ENCODE results near the gene NAALADL2. TPM values are rescaled to one million over a fixed set of nuclear protein-coding genes. Genes with fewer than 3 reads are reported as not detected.
"Not testable (repeated sequence)": the region's sequence is repeated elsewhere in the genome, so short reads cannot be mapped to it uniquely, and the experiment has no call there.

NAALADL2 gene
- total RNA-seq, 1 donor from 2014 or later: 2.9 TPM

GRCh38 chr3:175161291-175161690, 302.2 kb downstream of the NAALADL2 start:
- TF ChIP-seq, protein P1, sequence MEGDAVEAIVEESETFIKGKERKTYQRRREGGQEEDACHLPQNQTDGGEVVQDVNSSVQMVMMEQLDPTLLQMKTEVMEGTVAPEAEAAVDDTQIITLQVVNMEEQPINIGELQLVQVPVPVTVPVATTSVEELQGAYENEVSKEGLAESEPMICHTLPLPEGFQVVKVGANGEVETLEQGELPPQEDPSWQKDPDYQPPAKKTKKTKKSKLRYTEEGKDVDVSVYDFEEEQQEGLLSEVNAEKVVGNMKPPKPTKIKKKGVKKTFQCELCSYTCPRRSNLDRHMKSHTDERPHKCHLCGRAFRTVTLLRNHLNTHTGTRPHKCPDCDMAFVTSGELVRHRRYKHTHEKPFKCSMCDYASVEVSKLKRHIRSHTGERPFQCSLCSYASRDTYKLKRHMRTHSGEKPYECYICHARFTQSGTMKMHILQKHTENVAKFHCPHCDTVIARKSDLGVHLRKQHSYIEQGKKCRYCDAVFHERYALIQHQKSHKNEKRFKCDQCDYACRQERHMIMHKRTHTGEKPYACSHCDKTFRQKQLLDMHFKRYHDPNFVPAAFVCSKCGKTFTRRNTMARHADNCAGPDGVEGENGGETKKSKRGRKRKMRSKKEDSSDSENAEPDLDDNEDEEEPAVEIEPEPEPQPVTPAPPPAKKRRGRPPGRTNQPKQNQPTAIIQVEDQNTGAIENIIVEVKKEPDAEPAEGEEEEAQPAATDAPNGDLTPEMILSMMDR (conservative IDR thresholded peaks at IDR 0.05; ENCODE audit: low read depth, low read length): no peak
- DNase-seq (ENCODE audit: low read depth): no peak

GRCh38 chr3:175163686-175164085, 304.6 kb downstream of the NAALADL2 start:
- H3K4me3 ChIP-seq (ENCODE audit: low read depth, low read length): no peak overlapping the region

More at GRCh38 chr3:175161291-175161690, 302.2 kb downstream of the NAALADL2 start:
- no peak overlapping the region for H3K4me3 ChIP-seq (ENCODE audit: low read depth, low read length)

DNA sequence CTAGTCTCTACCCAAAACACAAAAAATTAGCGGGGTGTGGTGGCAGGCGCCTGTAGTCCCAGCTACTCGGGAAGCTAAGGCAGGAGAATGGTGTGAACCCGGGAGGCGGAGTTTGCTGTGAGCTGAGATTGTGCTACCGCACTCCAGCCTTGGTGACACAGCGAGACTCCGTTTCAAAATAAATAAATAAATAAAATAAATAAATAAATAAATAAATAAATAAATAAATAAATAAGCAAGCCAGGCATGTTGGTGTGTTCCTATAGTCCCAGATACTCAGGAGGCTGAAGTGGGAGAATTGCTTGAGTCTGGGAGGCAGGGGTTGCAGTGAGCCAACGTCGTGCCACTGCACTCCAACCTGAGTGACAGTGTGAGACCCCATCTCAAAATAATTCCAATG, 314.0 kb downstream of the NAALADL2 start:
- not testable (repeated sequence) for DNase-seq (ENCODE audit: low read depth); H3K4me3 ChIP-seq (ENCODE audit: low read depth, low read length)

More at GRCh38 chr3:175163686-175164085, 304.6 kb downstream of the NAALADL2 start:
- DNase-seq (ENCODE audit: low read depth): no peak
- TF ChIP-seq, protein P1 (conservative IDR thresholded peaks at IDR 0.05; ENCODE audit: low read depth, low read length): no peak

- DNase-seq (ENCODE audit: low read depth): no peak
- TF ChIP-seq, protein P1 (conservative IDR thresholded peaks at IDR 0.05; ENCODE audit: low read depth, low read length): no peak
- H3K4me3 ChIP-seq (ENCODE audit: low read depth, low read length): no peak overlapping the region
These were observed 317.4 kb downstream of the NAALADL2 start for GRCh38 chr3:175176556-175176955.

GRCh38 chr3:175179055-175179454, 319.9 kb downstream of the NAALADL2 start:
- no peak for DNase-seq (ENCODE audit: low read depth)
- TF ChIP-seq, protein P1 (conservative IDR thresholded peaks at IDR 0.05; ENCODE audit: low read depth, low read length): no peak
- H3K4me3 ChIP-seq (ENCODE audit: low read depth, low read length): no peak overlapping the region

GRCh38 chr3:175184392-175184791, 325.3 kb downstream of the NAALADL2 start:
- H3K4me3 ChIP-seq (ENCODE audit: low read depth, low read length): no peak overlapping the region
- TF ChIP-seq, protein P1 (conservative IDR thresholded peaks at IDR 0.05; ENCODE audit: low read depth, low read length): no peak
- DNase-seq (ENCODE audit: low read depth): no peak

DNA sequence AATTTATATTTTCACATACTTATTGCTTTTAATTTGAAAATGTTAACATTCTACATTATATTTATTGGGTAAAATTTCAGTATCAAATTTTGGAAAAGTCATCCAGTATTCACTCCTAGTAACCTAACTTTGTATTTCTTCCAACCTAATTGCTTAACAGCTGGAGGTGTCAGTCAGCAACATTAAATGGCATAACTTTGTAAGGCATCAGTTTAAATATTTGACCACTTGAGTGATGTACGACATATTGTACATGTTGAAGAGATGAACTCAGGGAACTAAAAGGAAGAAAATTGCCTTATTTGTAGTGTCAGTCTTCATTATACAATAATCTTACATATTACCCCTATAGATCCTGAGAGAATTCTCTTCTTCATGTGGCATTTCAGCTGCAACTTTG, 326.8 kb downstream of the NAALADL2 start:
- DNase-seq (ENCODE audit: low read depth): no peak
- TF ChIP-seq, protein P1 (conservative IDR thresholded peaks at IDR 0.05; ENCODE audit: low read depth, low read length): no peak
- no peak overlapping the region for H3K4me3 ChIP-seq (ENCODE audit: low read depth, low read length)

Measured in epithelial cell of proximal tubule (primary cell).